ENCODE results near the gene CPXM2.

CPXM2 gene

DNA sequence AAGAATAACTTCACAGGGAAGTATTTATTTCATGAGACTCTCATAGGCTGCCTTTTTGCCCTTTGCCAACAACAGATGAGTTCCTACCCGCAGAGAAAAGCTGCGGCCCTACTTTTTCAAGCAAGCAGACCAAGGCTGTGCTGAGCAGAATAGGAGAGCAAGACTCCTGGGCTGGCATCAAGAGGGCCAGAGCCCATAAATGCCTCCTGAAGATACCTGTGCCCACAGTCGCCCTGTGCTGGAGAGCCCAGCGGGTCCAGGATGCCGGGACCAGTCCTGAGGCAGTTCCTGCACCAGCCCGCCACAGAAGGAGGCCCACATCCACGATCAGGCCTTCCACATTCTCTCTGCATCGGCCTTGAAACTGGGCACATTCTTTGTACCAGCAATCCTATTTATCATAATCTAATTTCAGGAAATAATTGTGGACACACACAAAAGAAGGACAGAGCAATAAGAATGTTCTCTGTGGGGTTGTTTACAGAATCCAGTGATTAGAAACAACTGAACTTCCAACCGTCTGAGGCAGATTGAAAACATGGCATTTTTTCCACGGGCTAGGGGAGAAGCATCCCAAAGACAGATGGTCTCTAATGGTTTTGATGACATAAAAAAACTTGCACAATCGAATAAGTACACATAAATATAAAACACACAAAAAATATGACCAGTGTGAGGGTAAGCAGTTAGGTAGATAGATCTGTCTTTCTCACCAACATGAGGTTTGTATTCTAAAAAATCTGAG lies 95.6 kb downstream of the CPXM2 start:
- TF ChIP-seq CTCF (conservative IDR thresholded peaks at IDR 0.05) (no peak), ZFX (IDR thresholded peaks at IDR 0.05) (no peak)
- no peak overlapping the region for H3K27ac ChIP-seq

DNA sequence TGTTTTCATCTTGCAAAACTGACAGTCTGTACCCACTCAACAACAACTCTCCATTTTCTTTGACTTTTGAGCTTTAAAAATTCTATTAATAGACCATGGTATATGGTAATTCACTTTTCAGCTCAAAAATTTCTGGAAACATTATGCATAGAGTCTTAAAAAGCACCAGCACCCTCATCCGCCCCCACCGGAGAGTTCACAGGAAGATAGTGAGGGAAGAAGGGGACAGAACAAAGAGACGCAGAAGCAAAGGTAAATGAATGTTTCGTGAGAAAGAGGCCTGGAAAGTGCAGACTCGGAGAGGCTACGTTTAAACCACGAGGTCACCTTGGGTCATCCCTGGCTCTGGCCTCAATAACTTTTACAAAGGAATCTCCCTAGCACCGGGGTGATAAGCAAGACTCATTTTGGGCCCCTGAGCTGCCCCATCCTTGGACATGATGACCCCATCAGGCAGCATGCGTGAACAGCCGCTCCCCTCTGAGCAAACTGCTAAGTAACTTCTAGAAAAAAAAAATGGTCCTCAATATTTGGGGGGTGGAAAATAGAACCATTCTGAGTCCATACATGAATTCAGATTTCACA lies 96.3 kb downstream of the CPXM2 start:
- TF ChIP-seq CTCF (conservative IDR thresholded peaks at IDR 0.05) (no peak), ZFX (IDR thresholded peaks at IDR 0.05) (no peak)
- H3K27ac ChIP-seq: no peak overlapping the region

DNA sequence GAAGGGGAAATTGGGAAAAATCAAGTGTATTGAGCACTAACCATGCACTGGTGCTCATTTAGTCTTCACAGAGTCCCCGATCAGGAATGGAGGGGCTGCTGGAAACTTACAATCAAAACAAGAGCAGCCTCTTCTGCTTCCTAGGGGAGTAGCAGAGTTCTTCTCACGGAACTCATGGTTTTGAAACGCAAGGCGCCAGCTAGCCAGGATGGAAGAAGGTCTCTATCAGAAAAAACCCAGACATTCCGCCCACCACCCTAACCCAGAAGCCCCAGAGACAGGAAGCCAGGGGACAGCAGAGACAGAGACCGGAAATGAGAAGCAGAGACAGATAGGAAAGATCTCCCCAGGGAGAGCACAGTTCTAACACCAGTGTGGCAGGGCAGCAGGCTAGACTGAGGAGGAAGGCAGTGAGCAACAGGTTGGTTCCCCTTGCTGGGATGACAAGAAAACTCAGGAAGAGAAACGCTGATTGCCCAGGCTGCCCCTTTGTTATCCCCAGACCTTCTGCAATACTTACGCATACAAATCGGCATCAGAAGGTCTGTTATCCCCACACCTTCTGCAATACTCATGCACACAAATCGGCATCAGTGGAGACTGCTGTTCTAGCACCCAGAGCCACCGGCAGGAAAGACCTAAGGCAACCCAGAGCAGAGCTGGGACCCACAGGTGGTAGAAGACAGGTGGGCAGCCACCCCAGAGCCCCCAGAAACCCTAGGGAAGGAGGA lies 99.2 kb downstream of the CPXM2 start:
- TF ChIP-seq CTCF (conservative IDR thresholded peaks at IDR 0.05): no peak
- no peak overlapping the region for H3K27ac ChIP-seq

DNA sequence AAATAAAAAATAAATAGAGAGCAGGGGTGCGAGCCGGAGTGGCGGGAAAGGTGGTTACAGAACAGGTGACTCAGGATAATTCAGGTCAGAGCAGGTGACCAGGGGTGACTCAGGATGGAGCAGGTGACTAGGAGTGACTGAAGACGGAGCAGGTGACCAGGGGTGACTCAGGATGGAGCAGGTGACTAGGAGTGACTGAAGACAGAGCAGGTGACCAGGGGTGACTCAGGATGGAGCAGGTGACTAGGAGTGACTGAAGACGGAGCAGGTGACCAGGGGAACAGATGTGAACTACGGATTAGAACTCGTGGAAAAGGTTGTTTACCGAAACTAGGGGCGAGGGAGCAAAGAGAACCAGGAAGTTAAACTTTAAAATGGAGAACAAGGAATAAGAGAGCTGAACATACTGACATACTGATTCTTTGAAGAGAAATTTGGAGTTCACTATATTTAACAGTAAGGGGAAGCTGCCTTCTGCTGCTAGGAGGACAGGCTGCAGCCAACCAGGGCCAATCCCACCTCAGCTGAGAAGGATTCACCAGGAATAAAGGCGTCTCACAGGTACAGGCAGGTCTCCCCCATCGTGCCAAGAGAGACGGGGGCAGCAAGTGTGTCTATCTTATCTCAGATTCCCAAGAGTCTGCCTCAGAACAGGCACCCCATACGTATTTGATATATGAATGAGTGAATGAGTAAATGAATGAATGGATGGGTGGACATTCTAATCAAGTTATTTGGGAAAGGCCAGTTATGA lies 101.3 kb downstream of the CPXM2 start:
- TF ChIP-seq ZFX (IDR thresholded peaks at IDR 0.05): no peak
- TF ChIP-seq CTCF (conservative IDR thresholded peaks at IDR 0.05): no peak
- no peak overlapping the region for H3K27ac ChIP-seq

DNA sequence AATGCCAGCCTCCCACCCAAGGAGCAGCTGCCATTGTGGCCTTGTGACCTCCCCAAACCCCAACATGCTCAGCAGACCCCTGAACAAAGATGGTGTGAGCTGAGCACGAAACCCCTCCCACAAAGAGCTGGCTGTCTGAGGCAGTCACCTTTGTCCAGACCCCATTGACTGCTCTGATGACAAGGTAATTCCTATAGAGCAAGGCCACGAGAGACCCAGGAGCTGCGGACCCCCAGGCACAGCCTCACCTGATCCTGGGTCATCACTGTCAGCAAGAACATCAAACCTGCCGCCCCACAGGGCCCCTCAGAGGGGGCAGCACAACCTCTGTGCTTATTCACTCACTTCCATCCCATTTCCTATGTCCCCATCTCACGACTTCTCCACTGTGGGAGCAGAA lies 102.6 kb downstream of the CPXM2 start:
- TF ChIP-seq ZFX (IDR thresholded peaks at IDR 0.05) (no peak), CTCF (conservative IDR thresholded peaks at IDR 0.05) (no peak)
- H3K27ac ChIP-seq: no peak overlapping the region

DNA sequence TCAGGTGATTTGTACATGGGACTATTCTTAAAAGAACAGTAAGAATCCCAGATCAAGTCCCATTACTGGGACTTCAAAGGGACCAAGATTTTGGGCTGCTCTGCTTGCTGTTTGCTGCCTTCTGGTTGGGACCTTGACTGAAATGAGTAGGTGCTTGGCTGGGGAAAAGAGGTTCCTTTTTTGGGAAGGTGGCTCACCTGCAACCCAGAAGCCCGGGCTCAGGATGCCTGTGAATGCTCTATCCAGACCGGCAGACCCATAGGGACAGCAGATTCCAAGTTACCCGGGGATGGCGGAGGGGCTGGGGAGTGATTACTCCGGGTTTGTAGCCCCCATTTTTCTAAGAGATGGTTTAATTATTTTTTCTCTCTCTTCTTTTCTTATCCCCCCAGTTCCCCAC lies 104.0 kb downstream of the CPXM2 start:
- TF ChIP-seq CTCF (conservative IDR thresholded peaks at IDR 0.05) (no peak), ZFX (IDR thresholded peaks at IDR 0.05) (no peak)
- H3K27ac ChIP-seq: no peak overlapping the region
